HCT116 (cell line): Measurements from ENCODE around the gene RNF4. TPM values are rescaled to one million over a fixed set of nuclear protein-coding genes. Genes with fewer than 3 reads are reported as not detected.

Experiments used
- ATAC-seq: fragments of 200-7000 bp; cut with Tn5 transposase; 2 replicates; pipeline ENCODE4 v1.9.1; 2020; ENCODE audit warnings: mild to moderate bottlenecking, moderate library complexity
- BruUV-seq: library from RNA; stranded (reverse); fragments of 400-500 nt; replicated peaks from 2 replicates; lab custom pipeline; 2021; lab: Mats Ljungman, UMichigan
- CTCF ChIA-PET: fragments of 300-600 bp; sonication (Branson Sonifier 250); formaldehyde crosslinking; loops from one replicate; lab custom pipeline; 2021; ENCODE audit warnings: antibody characterized with exemption; lab: Charles Lee
- POLR2A ChIA-PET: fragments of 300-600, 350-600 bp; sonication (Branson Sonifier 250); formaldehyde crosslinking; loops from one replicate; lab custom pipeline; 2021; ENCODE audit warnings: antibody characterized with exemption; lab: Charles Lee
- RAD21 ChIA-PET, 2 experiments: fragments of 300-600 bp; sonication (Branson Sonifier 250); formaldehyde crosslinking; loops; one replicate each; lab custom pipeline; 2023; ENCODE audit warnings: low total read pairs in 2 of 2; ENCODE audit not compliant: uncharacterized antibody in 2 of 2, unreplicated experiment in 2 of 2, low non-redundant PET in 1 of 2; lab: Charles Lee
- DNase-seq: peaks from one replicate; pipeline ENCODE4 v3.0.0-alpha.2; 2010; ENCODE audit warnings: low read depth, low spot score
- H2AFZ ChIP-seq: fragments of 200-600 bp; shearing (Covaris generic), sonication (generic); 2 replicates; pipeline ENCODE4 v1.6.1; 2017; ENCODE audit warnings: low read depth, mixed run types, mixed read lengths, antibody characterized with exemption, low read length; ENCODE audit not compliant: poor library complexity, severe bottlenecking
- H3K27ac ChIP-seq: 2 replicates; pipeline ENCODE4 v1.5.1; 2012; ENCODE audit warnings: low read depth, low read length
- H3K27me3 ChIP-seq: fragments of 200-600 bp; sonication (generic); 2 replicates; pipeline ENCODE4 v1.6.1; 2016; ENCODE audit warnings: mixed run types, low read length, mixed read lengths; ENCODE audit not compliant: insufficient read depth
- H3K36me3 ChIP-seq, 2 experiments: fragments of 200-500 bp in 1 of 2; fragments of 200-600 bp in 1 of 2; sonication (Bioruptor generic) in 1 of 2; sonication (generic) in 1 of 2; 2 replicates each; pipeline versions ENCODE4 v1.5.1 to v1.6.1; 2014 to 2016; ENCODE audit warnings: low read length in 2 of 2, inconsistent platforms in 1 of 2, mixed read lengths in 1 of 2, mixed run types in 1 of 2; ENCODE audit not compliant: insufficient read depth in 2 of 2, control insufficient read depth in 1 of 2
- H3K4me1 ChIP-seq, 2 experiments: fragments of 200-600 bp in 1 of 2; sonication (generic) in 1 of 2; 2 replicates each; pipeline versions ENCODE4 v1.5.1 to v1.6.1; 2012 to 2017; ENCODE audit warnings: low read length in 2 of 2, inconsistent platforms in 1 of 2, mild to moderate bottlenecking in 1 of 2, mixed read lengths in 1 of 2, mixed run types in 1 of 2, moderate library complexity in 1 of 2; ENCODE audit not compliant: insufficient read depth in 2 of 2, control insufficient read depth in 1 of 2
- H3K4me2 ChIP-seq: fragments of 200-600 bp; sonication (generic); 2 replicates; pipeline ENCODE4 v1.6.1; 2017; ENCODE audit warnings: mixed run types, low read length, mixed read lengths
- H3K4me3 ChIP-seq, 2 experiments: fragments of 200-600 bp in 1 of 2; sonication (generic) in 1 of 2; replicated peaks in 1 of 2; 2 replicates each; pipeline ENCODE4 v1.5.1; 2011 to 2016; ENCODE audit warnings: low read length in 2 of 2, control low read depth in 1 of 2, low read depth in 1 of 2, mild to moderate bottlenecking in 1 of 2, mixed read lengths in 1 of 2, mixed run types in 1 of 2
- H3K79me2 ChIP-seq: fragments of 200-600 bp; sonication (generic); 2 replicates; pipeline ENCODE4 v1.6.1; 2017; ENCODE audit warnings: mild to moderate bottlenecking, mixed run types, low read length, moderate library complexity, mixed read lengths; ENCODE audit not compliant: insufficient read depth
- H3K9ac ChIP-seq: fragments of 200-600 bp; sonication (generic); 2 replicates; pipeline ENCODE4 v1.6.1; 2016; ENCODE audit warnings: low read length, mixed read lengths
- H3K9me2 ChIP-seq: fragments of 200-600 bp; sonication (generic), shearing (Covaris generic); 2 replicates; pipeline ENCODE4 v1.6.1; 2017; ENCODE audit warnings: mixed run types, mild to moderate bottlenecking, moderate library complexity; ENCODE audit not compliant: insufficient read depth
- H3K9me3 ChIP-seq, 2 experiments: fragments of 200-500 bp in 1 of 2; fragments of 200-600 bp in 1 of 2; sonication (Bioruptor generic) in 1 of 2; sonication (generic) in 1 of 2; 2 replicates each; pipeline ENCODE4 v1.6.1; 2014 to 2017; ENCODE audit warnings: low read length in 2 of 2, mixed read lengths in 2 of 2, inconsistent platforms in 1 of 2, low read depth in 1 of 2, mild to moderate bottlenecking in 1 of 2, mixed run types in 1 of 2, moderate library complexity in 1 of 2; ENCODE audit not compliant: control insufficient read depth in 1 of 2, insufficient read depth in 1 of 2
- H4K20me1 ChIP-seq: fragments of 200-600 bp; sonication (generic), shearing (Covaris generic); 2 replicates; pipeline ENCODE4 v1.6.1; 2017; ENCODE audit warnings: mixed run types, mild to moderate bottlenecking, moderate library complexity; ENCODE audit not compliant: insufficient read depth
- ATF3 ChIP-seq: IDR thresholded peaks from 2 replicates; pipeline ENCODE4 v1.6.1; 2012
- CBX3 ChIP-seq: IDR thresholded peaks from 2 replicates; pipeline ENCODE4 v1.6.1; 2012; ENCODE audit warnings: low read depth
- CEBPB ChIP-seq: IDR thresholded peaks from 2 replicates; pipeline ENCODE4 v1.6.1; 2012; ENCODE audit warnings: low read depth
- CTCF ChIP-seq, 3 experiments: fragments of 200-600 bp in 1 of 3; sonication (generic) in 1 of 3; IDR thresholded peaks in 2 of 3; conservative IDR thresholded peaks in 1 of 3; 2 replicates each; pipeline ENCODE4 v1.5.1; 2012 to 2017; ENCODE audit warnings: low read depth in 2 of 3, low read length in 2 of 3, antibody characterized with exemption in 1 of 3, borderline replicate concordance in 1 of 3, control low read depth in 1 of 3, mild to moderate bottlenecking in 1 of 3, mixed read lengths in 1 of 3, mixed run types in 1 of 3, moderate library complexity in 1 of 3; ENCODE audit not compliant: insufficient read depth in 1 of 3
- EGR1 ChIP-seq: IDR thresholded peaks from 2 replicates; pipeline ENCODE4 v1.6.1; 2012; ENCODE audit warnings: low read depth
- ELF1 ChIP-seq: IDR thresholded peaks from 2 replicates; pipeline ENCODE4 v1.6.1; 2012; ENCODE audit warnings: low read depth, borderline replicate concordance
- EZH2 ChIP-seq: fragments of 200-600 bp; sonication (generic); IDR thresholded peaks from 2 replicates; pipeline ENCODE4 v1.6.1; 2017; ENCODE audit warnings: antibody characterized with exemption, mixed run types
- EZH2phosphoT487 ChIP-seq: fragments of 200-600 bp; IDR thresholded peaks from 2 replicates; pipeline ENCODE4 v1.6.1; 2018; ENCODE audit warnings: antibody characterized with exemption, borderline replicate concordance
- FOSL1 ChIP-seq: IDR thresholded peaks from 2 replicates; pipeline ENCODE4 v1.6.1; 2012; ENCODE audit warnings: low read depth
- MAX ChIP-seq: IDR thresholded peaks from 2 replicates; pipeline ENCODE4 v1.6.1; 2012
- POLR2A ChIP-seq: IDR thresholded peaks from 2 replicates; pipeline ENCODE4 v1.7.0; 2011; ENCODE audit warnings: borderline replicate concordance; ENCODE audit not compliant: insufficient read depth, insufficient read length; ENCODE audit errors: extremely low read depth
- POLR2AphosphoS5 ChIP-seq: IDR thresholded peaks from 2 replicates; pipeline ENCODE4 v1.6.1; 2011; ENCODE audit warnings: mild to moderate bottlenecking, low read depth, low read length, moderate library complexity
- REST ChIP-seq: IDR thresholded peaks from 2 replicates; pipeline ENCODE4 v1.6.1; 2012; ENCODE audit warnings: low read depth
- SIN3A ChIP-seq: IDR thresholded peaks from 2 replicates; pipeline ENCODE4 v1.6.1; 2012; ENCODE audit warnings: low read depth
- SP1 ChIP-seq: IDR thresholded peaks from 2 replicates; pipeline ENCODE4 v1.6.1; 2012; ENCODE audit warnings: low read depth
- SRF ChIP-seq: IDR thresholded peaks from 2 replicates; pipeline ENCODE4 v1.6.1; 2012; ENCODE audit warnings: low read depth
- YY1 ChIP-seq: IDR thresholded peaks from 2 replicates; pipeline ENCODE4 v1.6.1; 2011; ENCODE audit warnings: low read length, low read depth, moderate library complexity, mild to moderate bottlenecking; ENCODE audit not compliant: insufficient replicate concordance; ENCODE audit errors: extremely low read depth
- ZBTB33 ChIP-seq: IDR thresholded peaks from 2 replicates; pipeline ENCODE4 v1.6.1; 2011; ENCODE audit warnings: mild to moderate bottlenecking, low read length, moderate library complexity; ENCODE audit not compliant: insufficient replicate concordance; ENCODE audit errors: extremely low read depth
- ZFX ChIP-seq: fragments of 450-650 bp; IDR thresholded peaks from 2 replicates; pipeline ENCODE4 v1.6.1; 2017
- ZNF274 ChIP-seq: fragments of 200-500 bp; sonication (Bioruptor generic); IDR thresholded peaks from 2 replicates; pipeline ENCODE4 v1.6.1; 2014; ENCODE audit warnings: mild to moderate bottlenecking, low read depth, low read length, inconsistent platforms
- intact Hi-C: fragments of 100-400 bp; cut with micrococcal nuclease; formaldehyde crosslinking; loops from 2 replicates; pipeline ENCODE4 v1.10.0; 2022
- total RNA-seq: library from RNA; stranded (reverse); gene quantifications from one replicate; pipeline ENCODE4 v1.2.1, GENCODE V29; 2021; ENCODE audit not compliant: unreplicated experiment

Gene RNF4
- total RNA-seq, 1 experiment from 2014 or later: 62.3 TPM

GRCh38 chr4:2516635-2517034 lies 47.7 kb downstream of the RNF4 start:
- no TSS peak for BruUV-seq
- H3K4me3 ChIP-seq: no peak overlapping the region
- CTCF ChIA-PET: no interaction called here
- TF ChIP-seq EZH2: no peak
- TF ChIP-seq ZFX: no peak
- TF ChIP-seq EZH2phosphoT487: no peak
- no peak for TF ChIP-seq YY1
- TF ChIP-seq SIN3A: no peak
- TF ChIP-seq FOSL1: no peak
- no peak for TF ChIP-seq SRF
- TF ChIP-seq ZNF274: no peak
- no peak for TF ChIP-seq CTCF (IDR thresholded peaks at IDR 0.05 in 2 of 3, conservative IDR thresholded peaks at IDR 0.05 in 1 of 3; ENCODE audit: borderline replicate concordance in 1 of 3, insufficient read depth in 1 of 3, low read depth in 2 of 3, low read length in 2 of 3)
- no peak for TF ChIP-seq ZBTB33
- TF ChIP-seq MAX: no peak
- no peak for TF ChIP-seq ELF1
- no peak for TF ChIP-seq CEBPB
- no peak for TF ChIP-seq POLR2A
- TF ChIP-seq CBX3: no peak
- TF ChIP-seq ATF3: no peak
- TF ChIP-seq SP1: no peak
- no peak for TF ChIP-seq REST
- no peak for TF ChIP-seq POLR2AphosphoS5
- TF ChIP-seq EGR1: no peak
- TF ChIP-seq, all 23 proteins: peak for 0
- ATAC-seq (no peak), DNase-seq (no peak)
- Histone ChIP-seq H3K36me3 (peaks cover 27 to 32% of the 10 kb centered on the region in 2 experiments; a peak in 3 of 4 replicates), H3K9me2 (no peaks in the 10 kb centered on the region), H3K9ac (no peak overlapping the region), H3K27ac (no peak overlapping the region), H3K4me1 (no peaks in the 10 kb centered on the region), H3K9me3 (no peaks in the 10 kb centered on the region), H4K20me1 (no peaks in the 10 kb centered on the region), H3K4me2 (no peak overlapping the region), H3K27me3 (no peaks in the 10 kb centered on the region), H3K79me2 (peaks cover 11% of the 10 kb centered on the region; the same call in 1 of the 2 replicates), H2AFZ (no peak overlapping the region)
- ChIA-PET RAD21 (no interaction called here), POLR2A (no interaction called here)
- intact Hi-C loops: no loop called here
